MM.1S (cell line): ENCODE measurements around the gene SLFN12.

Source experiments
- DNase-seq: peaks from one replicate; pipeline ENCODE4 v3.0.0-alpha.2; 2015
- H2AFZ ChIP-seq: fragments of 300-600 bp; sonication (generic); 2 replicates; pipeline ENCODE4 v1.6.0; 2016; ENCODE audit warnings: antibody characterized with exemption, low read length
- H3F3A ChIP-seq: fragments of 300-600 bp; sonication (generic); 2 replicates; pipeline ENCODE4 v1.6.1; 2016; ENCODE audit warnings: mild to moderate bottlenecking, antibody characterized with exemption, low read length, moderate library complexity, mixed read lengths; ENCODE audit not compliant: insufficient read depth
- H3K27ac ChIP-seq: fragments of 300-600 bp; sonication (generic); 2 replicates; pipeline ENCODE4 v1.5.1; 2016; ENCODE audit warnings: mild to moderate bottlenecking, low read length
- H3K27me3 ChIP-seq: fragments of 300-600 bp; sonication (generic); replicated peaks from 2 replicates; pipeline ENCODE4 v1.6.0; 2016; ENCODE audit warnings: low read length; ENCODE audit not compliant: insufficient read depth
- H3K36me3 ChIP-seq: fragments of 300-600 bp; sonication (generic); replicated peaks from 2 replicates; pipeline ENCODE4 v1.6.1; 2016; ENCODE audit warnings: mild to moderate bottlenecking, low read length, mixed read lengths; ENCODE audit not compliant: insufficient read depth
- H3K4me1 ChIP-seq: fragments of 300-600 bp; sonication (generic); 2 replicates; pipeline ENCODE4 v1.6.1; 2016; ENCODE audit warnings: low read length, mixed read lengths
- H3K4me2 ChIP-seq: fragments of 300-600 bp; sonication (generic); 2 replicates; pipeline ENCODE4 v1.6.0; 2016; ENCODE audit warnings: low read depth, low read length
- H3K4me3 ChIP-seq: fragments of 300-600 bp; sonication (generic); 2 replicates; pipeline ENCODE4 v1.5.1; 2016; ENCODE audit warnings: low read length, mixed read lengths
- H3K79me2 ChIP-seq: fragments of 300-600 bp; sonication (generic); 2 replicates; pipeline ENCODE4 v1.6.1; 2016; ENCODE audit warnings: mixed run types, low read length, mixed read lengths
- H3K9ac ChIP-seq: fragments of 300-600 bp; sonication (generic); 2 replicates; pipeline ENCODE4 v1.6.1; 2016; ENCODE audit warnings: low read length, mixed read lengths
- H3K9me2 ChIP-seq: fragments of 300-600 bp; sonication (generic); replicated peaks from 2 replicates; pipeline ENCODE4 v1.6.1; 2016; ENCODE audit warnings: mild to moderate bottlenecking, low read length, mixed read lengths; ENCODE audit not compliant: insufficient read depth
- H3K9me3 ChIP-seq: fragments of 300-600 bp; sonication (generic); replicated peaks from 2 replicates; pipeline ENCODE4 v1.6.1; 2016; ENCODE audit warnings: mild to moderate bottlenecking, low read length, mixed read lengths; ENCODE audit not compliant: insufficient read depth
- H4K20me1 ChIP-seq: fragments of 300-600 bp; sonication (generic); 2 replicates; pipeline ENCODE4 v1.6.1; 2016; ENCODE audit warnings: mild to moderate bottlenecking, low read length, moderate library complexity, mixed read lengths; ENCODE audit not compliant: insufficient read depth
- EZH2 ChIP-seq: fragments of 300-600 bp; sonication (generic); optimal IDR thresholded peaks from 2 replicates; pipeline ENCODE3; 2017; ENCODE audit warnings: low read depth, mild to moderate bottlenecking, antibody characterized with exemption, low read length, mixed read lengths
- EZH2phosphoT487 ChIP-seq: fragments of 300-600 bp; sonication (generic); IDR thresholded peaks from 2 replicates; pipeline ENCODE4 v1.6.1; 2018; ENCODE audit warnings: antibody characterized with exemption, low read length
- TF ChIP-seq, protein P1 (sequence below): fragments of 300-600 bp; sonication (generic); IDR thresholded peaks from 2 replicates; pipeline ENCODE4 v1.5.1; 2016; ENCODE audit warnings: antibody characterized with exemption, low read length, mixed read lengths

SLFN12 gene

GRCh38 chr17:35432176-35433074 is at the start of gene SLFN12:
TSS of gene SLFN12 (minus strand) at chr17:35432500. CDS start at chr17:35423028, 9,472 bp downstream.
- Histone ChIP-seq H2AFZ (peak within 1 kb of the TSS; percentile 89), H3K27me3 (no peaks in the 10 kb centered on the region), H3K4me2 (peak within 1 kb of the TSS; percentile 92), H3F3A (peaks cover 13% of the 10 kb centered on the region), H3K9me3 (no peaks in the 10 kb centered on the region), H3K9me2 (no peaks in the 10 kb centered on the region), H3K9ac (peak within 1 kb of the TSS; percentile 59; the same call in 1 of the 2 replicates), H3K36me3 (no peaks in the 10 kb centered on the region), H3K27ac (peak within 1 kb of the TSS; percentile 61; the same call in 1 of the 2 replicates), H4K20me1 (no peaks in the 10 kb centered on the region), H3K4me3 (peak within 1 kb of the TSS; percentile 75), H3K4me1 (peaks cover 14% of the 10 kb centered on the region), H3K79me2 (peaks cover 27% of the 10 kb centered on the region)
- peak; percentile 82 for DNase-seq
- TF ChIP-seq EZH2 (no peak), EZH2phosphoT487 (no peak)
- TF ChIP-seq, protein P1, sequence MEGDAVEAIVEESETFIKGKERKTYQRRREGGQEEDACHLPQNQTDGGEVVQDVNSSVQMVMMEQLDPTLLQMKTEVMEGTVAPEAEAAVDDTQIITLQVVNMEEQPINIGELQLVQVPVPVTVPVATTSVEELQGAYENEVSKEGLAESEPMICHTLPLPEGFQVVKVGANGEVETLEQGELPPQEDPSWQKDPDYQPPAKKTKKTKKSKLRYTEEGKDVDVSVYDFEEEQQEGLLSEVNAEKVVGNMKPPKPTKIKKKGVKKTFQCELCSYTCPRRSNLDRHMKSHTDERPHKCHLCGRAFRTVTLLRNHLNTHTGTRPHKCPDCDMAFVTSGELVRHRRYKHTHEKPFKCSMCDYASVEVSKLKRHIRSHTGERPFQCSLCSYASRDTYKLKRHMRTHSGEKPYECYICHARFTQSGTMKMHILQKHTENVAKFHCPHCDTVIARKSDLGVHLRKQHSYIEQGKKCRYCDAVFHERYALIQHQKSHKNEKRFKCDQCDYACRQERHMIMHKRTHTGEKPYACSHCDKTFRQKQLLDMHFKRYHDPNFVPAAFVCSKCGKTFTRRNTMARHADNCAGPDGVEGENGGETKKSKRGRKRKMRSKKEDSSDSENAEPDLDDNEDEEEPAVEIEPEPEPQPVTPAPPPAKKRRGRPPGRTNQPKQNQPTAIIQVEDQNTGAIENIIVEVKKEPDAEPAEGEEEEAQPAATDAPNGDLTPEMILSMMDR = no peak

DNA sequence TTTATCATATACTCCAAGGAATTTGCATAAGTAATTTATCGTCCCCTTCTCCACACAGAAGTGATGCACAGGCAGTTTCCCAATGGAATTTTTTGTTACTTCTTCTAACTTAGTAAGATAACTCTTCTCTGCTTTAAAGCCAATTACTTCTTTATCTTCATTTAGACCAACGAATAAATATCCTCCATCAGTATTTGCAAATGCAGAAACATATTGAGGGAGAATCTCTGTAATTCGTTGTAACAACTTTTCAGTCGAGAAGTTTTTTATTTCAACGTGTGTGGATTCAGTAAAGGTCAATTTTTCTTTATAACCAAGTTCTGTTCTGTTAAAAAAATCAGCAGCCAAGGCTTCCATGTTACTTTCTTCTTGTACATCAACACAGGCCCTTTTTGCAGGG is 47.0 kb upstream of the SLFN12 start:
- no peaks in the 10 kb centered on the region for H3K4me1 ChIP-seq
- no peak overlapping the region for H3K4me2 ChIP-seq
- H3K9me3 ChIP-seq = no peaks in the 10 kb centered on the region
- no peaks in the 10 kb centered on the region for H3K36me3 ChIP-seq
- H3K4me3 ChIP-seq = no peak overlapping the region
- no peak for DNase-seq
- H3K9ac ChIP-seq = no peak overlapping the region
- no peak overlapping the region for H3K27ac ChIP-seq
- H4K20me1 ChIP-seq = no peaks in the 10 kb centered on the region
- no peak overlapping the region for H2AFZ ChIP-seq
- H3K79me2 ChIP-seq = no peaks in the 10 kb centered on the region
- no peaks in the 10 kb centered on the region; the same call in 1 of the 2 replicates for H3K9me2 ChIP-seq
- no peaks in the 10 kb centered on the region for H3F3A ChIP-seq
- H3K27me3 ChIP-seq = no peaks in the 10 kb centered on the region
- no peak for TF ChIP-seq EZH2
- TF ChIP-seq EZH2phosphoT487 = no peak
- TF ChIP-seq, protein P1 = no peak

- no peaks in the 10 kb centered on the region for H4K20me1 ChIP-seq
- TF ChIP-seq, protein P1 = no peak
- TF ChIP-seq EZH2phosphoT487 (no peak), EZH2 (no peak)
Observed at GRCh38 chr17:35477248-35477647, 44.9 kb upstream of the SLFN12 start.

More at GRCh38 chr17:35477248-35477647, 44.9 kb upstream of the SLFN12 start:
- no peaks in the 10 kb centered on the region; the same call in 1 of the 2 replicates for H3K9me2 ChIP-seq
- H2AFZ ChIP-seq = no peak overlapping the region
- H3K9me3 ChIP-seq = no peaks in the 10 kb centered on the region
- H3K27me3 ChIP-seq = no peaks in the 10 kb centered on the region
- no peak for DNase-seq
- no peak overlapping the region for H3K27ac ChIP-seq
- H3K9ac ChIP-seq = no peak overlapping the region
- no peaks in the 10 kb centered on the region for H3K36me3 ChIP-seq
- H3K79me2 ChIP-seq = no peaks in the 10 kb centered on the region
- H3K4me1 ChIP-seq = no peaks in the 10 kb centered on the region
- H3F3A ChIP-seq = no peaks in the 10 kb centered on the region
- H3K4me2 ChIP-seq = no peak overlapping the region
- H3K4me3 ChIP-seq = no peak overlapping the region
